GM18507 (cell line): Measurements from ENCODE around the gene TREM1.

Source experiments
- DNase-seq: peaks from one replicate; pipeline ENCODE4 v3.0.0; 2011; ENCODE audit warnings: low read depth; ENCODE audit not compliant: insufficient read length; ENCODE audit errors: extremely low spot score
- FAIRE-seq: peaks from 2 replicates; lab custom pipeline; 2011; peaks lifted over from hg19 to GRCh38; lab: Jason Lieb, UNC

Gene TREM1

DNA sequence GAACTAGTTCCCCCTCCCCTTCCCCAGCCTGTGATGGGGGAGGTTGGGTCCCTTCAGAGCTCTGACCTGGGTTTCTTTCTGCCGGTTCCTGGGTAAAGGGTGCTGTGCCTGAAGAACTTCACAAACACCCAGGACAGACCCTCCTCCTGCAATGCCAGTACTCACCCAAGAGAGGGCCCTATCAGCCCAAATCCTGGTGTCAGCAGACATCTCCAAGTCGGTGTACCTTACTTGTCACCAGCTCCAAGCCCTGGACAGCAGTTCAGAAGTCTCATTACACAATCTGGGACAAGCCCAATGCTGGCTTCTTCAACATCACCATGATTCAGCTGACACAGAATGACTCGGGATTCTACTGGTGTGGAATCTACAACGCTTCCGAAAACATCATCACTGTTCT, 57.9 kb downstream of the TREM1 start:
- no peak for FAIRE-seq
- DNase-seq = no peak

DNA sequence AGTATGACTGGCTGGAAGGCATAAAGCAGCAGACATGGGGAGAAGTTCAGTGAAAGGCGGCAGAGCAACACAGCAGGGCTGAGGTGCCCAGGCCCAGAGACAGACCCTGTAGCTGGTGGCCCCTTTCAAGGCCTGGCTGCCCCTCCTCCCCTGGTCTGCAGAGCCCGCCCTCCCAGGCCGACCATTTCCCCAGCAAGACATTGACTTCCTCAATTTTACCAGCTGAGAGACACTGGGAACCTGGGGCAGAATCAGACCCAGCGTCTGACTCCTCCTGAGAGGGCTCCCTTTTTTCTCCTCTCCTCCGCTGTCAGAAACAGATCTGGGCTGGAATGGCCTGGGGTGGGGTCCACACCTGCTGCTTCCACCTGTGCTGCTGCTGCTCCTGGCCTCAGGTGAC, 58.4 kb downstream of the TREM1 start, which contains the start of gene TREML4:
Gene TREML4, plus strand, starts transcription at position 254 of the 400 bp plus-strand sequence. Its CDS starts 79 bp downstream, at position 333.
- DNase-seq (no peak), FAIRE-seq (no peak)

DNA sequence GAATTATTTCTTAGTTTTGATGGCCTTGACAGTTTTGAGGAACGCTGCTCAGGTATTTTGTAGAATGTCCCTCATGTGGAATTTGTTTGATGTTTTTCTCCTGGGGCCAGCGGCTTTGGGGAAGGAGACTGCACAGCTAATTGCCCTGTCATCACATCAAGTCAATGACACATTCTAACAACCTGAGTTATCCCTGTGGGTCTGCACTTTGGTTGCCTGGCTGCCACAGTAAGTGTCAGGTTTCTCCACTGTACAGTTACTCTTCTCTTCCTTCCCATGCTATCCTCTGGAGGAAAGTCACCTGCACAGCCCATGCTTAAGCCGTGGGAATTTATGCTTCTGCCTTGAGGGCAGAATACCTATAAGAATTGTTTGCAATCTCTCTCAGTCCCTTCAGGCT, 59.7 kb downstream of the TREM1 start:
- FAIRE-seq = no peak
- DNase-seq = no peak

- FAIRE-seq = no peak
- no peak for DNase-seq
These were observed 61.7 kb downstream of the TREM1 start for GRCh38 chr6:41224800-41225199.
